Measurements from ENCODE around the gene GALNT17.
"Not testable (repeated sequence)": the region's sequence is repeated elsewhere in the genome, so short reads cannot be mapped to it uniquely, and the experiment has no call there.

The GALNT17 gene

GRCh38 chr7:71584256-71584655 is 452.3 kb downstream of the GALNT17 start:
- no peak for DNase-seq

- no peak for DNase-seq
Observed at GRCh38 chr7:71591876-71592275, 459.9 kb downstream of the GALNT17 start.

- DNase-seq, result not testable (repeated sequence)
Observed at GRCh38 chr7:71592388-71592787, 460.4 kb downstream of the GALNT17 start.

- no peak for DNase-seq
Observed at GRCh38 chr7:71594736-71595135, 462.8 kb downstream of the GALNT17 start.

GRCh38 chr7:71595176-71595575 is 463.2 kb downstream of the GALNT17 start:
- DNase-seq, result no peak

- DNase-seq, result no peak
Observed at GRCh38 chr7:71598553-71598952, 466.6 kb downstream of the GALNT17 start.

- no peak for DNase-seq
Observed at GRCh38 chr7:71601851-71602250, 469.9 kb downstream of the GALNT17 start.

- DNase-seq, result no peak
Observed at GRCh38 chr7:71604818-71605414, 473.0 kb downstream of the GALNT17 start.

- DNase-seq, result no peak
Observed at GRCh38 chr7:71611986-71612385, 480.0 kb downstream of the GALNT17 start.

- no peak for DNase-seq
Observed at GRCh38 chr7:71612911-71613310, 481.0 kb downstream of the GALNT17 start.

- DNase-seq, result no peak
Observed at GRCh38 chr7:71613313-71613712, 481.4 kb downstream of the GALNT17 start.

- no peak for DNase-seq
Observed at GRCh38 chr7:71615017-71615416, 483.1 kb downstream of the GALNT17 start.

GRCh38 chr7:71616217-71616616 is 484.3 kb downstream of the GALNT17 start:
- no peak for DNase-seq

GRCh38 chr7:71618278-71618677 is 486.3 kb downstream of the GALNT17 start:
- no peak for DNase-seq

GRCh38 chr7:71625545-71625944 is 493.6 kb downstream of the GALNT17 start:
- no peak for DNase-seq

- DNase-seq, result no peak
Observed at GRCh38 chr7:71626206-71626605, 494.3 kb downstream of the GALNT17 start.

GRCh38 chr7:71627651-71628050 is 495.7 kb downstream of the GALNT17 start:
- no peak for DNase-seq

GRCh38 chr7:71630516-71630915 is 498.6 kb downstream of the GALNT17 start:
- DNase-seq, result no peak

- no peak for DNase-seq
Observed at GRCh38 chr7:71633551-71634008, 501.6 kb downstream of the GALNT17 start.

GRCh38 chr7:71635849-71636248 is 503.9 kb downstream of the GALNT17 start:
- DNase-seq, result not testable (repeated sequence)

- DNase-seq, result no peak
Observed at GRCh38 chr7:71636329-71636728, 504.4 kb downstream of the GALNT17 start.

- no peak for DNase-seq
Observed at GRCh38 chr7:71637578-71637977, 505.6 kb downstream of the GALNT17 start.

GRCh38 chr7:71638108-71638507 is 506.2 kb downstream of the GALNT17 start:
- no peak for DNase-seq

GRCh38 chr7:71639382-71640085 is 507.6 kb downstream of the GALNT17 start:
- DNase-seq, result no peak

GRCh38 chr7:71643031-71643430 is 511.1 kb downstream of the GALNT17 start:
- DNase-seq, result not testable (repeated sequence)
